ENCODE results near the gene ANKRD26. TPM values are rescaled to one million over a fixed set of nuclear protein-coding genes. Genes with fewer than 3 reads are reported as not detected.
"Not testable (repeated sequence)": the region's sequence is repeated elsewhere in the genome, so short reads cannot be mapped to it uniquely, and the experiment has no call there.

The ANKRD26 gene
- total and polyA plus RNA-seq, 10 donors = 1.7 to 19.7 (median 8.5) TPM

DNA sequence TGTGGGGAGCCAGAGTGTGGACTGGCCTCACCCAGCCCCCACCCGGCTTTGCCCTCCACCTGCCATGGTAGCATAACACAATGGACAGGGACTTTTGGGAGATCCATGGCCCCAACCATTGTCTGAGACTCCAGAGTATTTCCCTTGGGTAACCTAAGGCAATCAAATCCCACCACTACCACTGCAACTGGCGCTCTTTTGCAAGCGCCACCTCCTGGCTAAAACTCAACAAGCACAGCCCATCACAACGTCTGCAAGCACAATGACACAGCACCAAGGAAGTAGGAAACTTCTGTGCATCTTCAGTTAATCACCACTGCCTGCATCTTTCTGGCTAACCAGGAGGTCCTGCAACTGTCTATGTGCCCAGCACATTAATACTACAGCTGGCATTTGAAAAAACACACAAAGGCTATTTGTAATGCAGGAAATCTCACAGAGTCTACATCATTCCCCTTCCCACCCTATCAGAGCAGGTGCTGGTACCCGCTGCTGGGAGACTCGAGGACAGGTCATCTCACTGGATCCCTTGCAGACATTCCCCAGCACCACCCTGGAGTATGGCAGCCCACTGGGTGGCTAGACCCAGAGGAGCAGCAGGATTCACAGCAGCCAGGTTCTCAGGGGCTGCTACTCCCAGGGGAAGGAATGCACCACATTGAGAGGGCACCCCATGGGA, 27.7 kb downstream of the ANKRD26 start:
- no peaks in the 10 kb centered on the region for H3K4me1 ChIP-seq
- no peak for DNase-seq
- H3K4me3 ChIP-seq = no peak overlapping the region
- intact Hi-C loops (cut with DNase I; ENCODE audit: low total_unique reads) = no loop called here
- H3K9me3 ChIP-seq = peaks cover 0 to 12% (median 3%) of the 10 kb centered on the region in 8 donors
- no peaks in the 10 kb centered on the region for H3K27me3 ChIP-seq (replicated peaks in 1 of 7)
- H3K36me3 ChIP-seq = peaks cover 0 to 98% (median 52%) of the 10 kb centered on the region in 6 donors
- no peak overlapping the region for H3K27ac ChIP-seq
- WGBS, 5 donors = 90 to 95% (median 92%) methylated on average over 6 of the region's 6 CpGs
- TF ChIP-seq, protein P1, sequence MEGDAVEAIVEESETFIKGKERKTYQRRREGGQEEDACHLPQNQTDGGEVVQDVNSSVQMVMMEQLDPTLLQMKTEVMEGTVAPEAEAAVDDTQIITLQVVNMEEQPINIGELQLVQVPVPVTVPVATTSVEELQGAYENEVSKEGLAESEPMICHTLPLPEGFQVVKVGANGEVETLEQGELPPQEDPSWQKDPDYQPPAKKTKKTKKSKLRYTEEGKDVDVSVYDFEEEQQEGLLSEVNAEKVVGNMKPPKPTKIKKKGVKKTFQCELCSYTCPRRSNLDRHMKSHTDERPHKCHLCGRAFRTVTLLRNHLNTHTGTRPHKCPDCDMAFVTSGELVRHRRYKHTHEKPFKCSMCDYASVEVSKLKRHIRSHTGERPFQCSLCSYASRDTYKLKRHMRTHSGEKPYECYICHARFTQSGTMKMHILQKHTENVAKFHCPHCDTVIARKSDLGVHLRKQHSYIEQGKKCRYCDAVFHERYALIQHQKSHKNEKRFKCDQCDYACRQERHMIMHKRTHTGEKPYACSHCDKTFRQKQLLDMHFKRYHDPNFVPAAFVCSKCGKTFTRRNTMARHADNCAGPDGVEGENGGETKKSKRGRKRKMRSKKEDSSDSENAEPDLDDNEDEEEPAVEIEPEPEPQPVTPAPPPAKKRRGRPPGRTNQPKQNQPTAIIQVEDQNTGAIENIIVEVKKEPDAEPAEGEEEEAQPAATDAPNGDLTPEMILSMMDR (IDR thresholded peaks at IDR 0.05 in 8 of 11, conservative IDR thresholded peaks at IDR 0.05 in 3 of 11) = no peak
- no peak for TF ChIP-seq POLR2A (IDR thresholded peaks at IDR 0.05)
- no peak for TF ChIP-seq POLR2AphosphoS5 (IDR thresholded peaks at IDR 0.05)

DNA sequence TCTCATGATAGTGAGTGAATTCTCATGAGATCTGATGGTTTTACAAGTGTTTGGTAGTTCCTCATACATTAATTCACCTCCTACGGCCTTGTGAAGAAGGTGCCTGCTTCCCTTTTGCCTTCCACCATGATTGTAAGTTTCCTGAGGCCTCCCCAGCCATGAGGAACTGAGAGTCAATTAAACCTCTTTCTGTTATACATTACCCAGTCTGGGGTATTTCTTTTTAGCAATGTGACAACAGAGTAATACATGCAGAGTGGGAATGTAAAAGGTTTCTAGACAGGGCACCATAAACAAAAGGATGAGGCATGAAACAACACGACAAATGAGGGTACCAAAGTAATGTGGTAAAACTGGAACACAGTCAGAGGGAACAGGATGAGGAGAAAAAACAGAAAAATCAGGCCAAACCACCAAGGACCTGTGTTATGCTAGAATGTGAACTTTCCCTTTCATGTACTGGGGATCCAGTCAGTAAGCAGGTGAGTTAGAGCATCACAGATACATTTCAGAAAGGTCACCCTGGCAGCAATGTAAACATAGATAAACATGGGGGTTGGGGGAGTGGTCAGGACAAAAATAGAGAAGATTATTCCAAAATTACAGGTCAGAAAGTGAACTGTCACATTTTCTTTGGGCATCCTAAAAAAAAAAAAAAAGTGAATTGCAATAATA, 31.9 kb downstream of the ANKRD26 start:
- DNase-seq = no peak
- intact Hi-C loops (cut with DNase I; ENCODE audit: low total_unique reads) = no loop called here
- no peaks in the 10 kb centered on the region for H3K27me3 ChIP-seq (replicated peaks in 1 of 7)
- TF ChIP-seq, protein P1 (IDR thresholded peaks at IDR 0.05 in 8 of 11, conservative IDR thresholded peaks at IDR 0.05 in 3 of 11) = no peak
- TF ChIP-seq POLR2A (IDR thresholded peaks at IDR 0.05) = no peak
- TF ChIP-seq POLR2AphosphoS5 (IDR thresholded peaks at IDR 0.05) = no peak
- H3K27ac ChIP-seq = no peak overlapping the region
- 68 to 87% (median 80%) methylated on average over 2 of the region's 2 CpGs for WGBS, 5 donors
- no peaks in the 10 kb centered on the region for H3K9me3 ChIP-seq
- no peaks in the 10 kb centered on the region for H3K4me1 ChIP-seq
- no peak overlapping the region for H3K4me3 ChIP-seq
- peaks cover 0 to 85% (median 29%) of the 10 kb centered on the region in 6 donors for H3K36me3 ChIP-seq

DNA sequence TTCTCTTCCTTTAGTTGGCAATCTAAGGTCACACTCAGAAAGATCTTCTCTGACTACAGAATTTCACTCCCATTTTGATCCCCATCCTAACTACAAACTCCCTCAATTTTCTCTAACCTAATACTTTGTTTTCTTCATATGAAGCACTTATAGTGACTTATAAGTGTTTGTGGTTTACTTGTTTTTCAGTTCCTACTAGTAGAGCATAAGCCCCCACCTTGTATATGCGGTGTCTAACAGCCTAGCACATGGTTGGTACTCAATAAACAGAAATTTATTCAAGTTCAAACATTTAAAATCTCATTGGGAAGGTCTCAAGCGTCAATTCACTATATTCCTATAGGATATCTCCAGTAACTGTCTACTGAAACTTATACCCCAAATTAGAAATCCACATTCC, 35.2 kb downstream of the ANKRD26 start:
- WGBS, 5 donors = 93 to 96% (median 95%) methylated on average over 2 of the region's 2 CpGs
- peaks cover 0 to 86% (median 29%) of the 10 kb centered on the region in 6 donors for H3K36me3 ChIP-seq
- H3K27ac ChIP-seq = no peak overlapping the region
- H3K9me3 ChIP-seq = no peaks in the 10 kb centered on the region
- no peak for DNase-seq
- TF ChIP-seq POLR2AphosphoS5 (IDR thresholded peaks at IDR 0.05) (no peak), POLR2A (IDR thresholded peaks at IDR 0.05) (no peak)
- TF ChIP-seq, protein P1 (IDR thresholded peaks at IDR 0.05 in 8 of 11, conservative IDR thresholded peaks at IDR 0.05 in 3 of 11) = no peak
- no peak overlapping the region for H3K4me3 ChIP-seq
- H3K27me3 ChIP-seq (replicated peaks in 1 of 7) = no peaks in the 10 kb centered on the region
- H3K4me1 ChIP-seq = no peaks in the 10 kb centered on the region
- intact Hi-C loops (cut with DNase I; ENCODE audit: low total_unique reads) = no loop called here

DNA sequence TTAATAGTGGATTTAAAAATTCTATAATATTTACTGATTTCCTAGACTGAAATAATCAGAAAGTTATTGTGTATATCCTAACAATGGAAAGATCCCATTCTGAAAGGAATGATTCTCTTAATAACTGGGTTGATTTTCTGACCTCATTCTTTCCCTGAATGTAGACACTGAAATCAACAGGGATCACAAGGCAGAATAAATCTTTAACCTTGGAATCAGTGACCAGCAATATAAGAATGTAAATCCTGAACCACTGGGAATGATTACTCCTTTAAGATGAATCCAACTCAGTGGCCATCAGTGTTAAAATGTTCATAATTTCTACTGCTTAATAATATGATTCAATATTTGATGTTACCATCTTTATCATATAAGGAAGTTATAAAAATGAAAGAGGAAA, 47.6 kb downstream of the ANKRD26 start:
- Histone ChIP-seq H3K4me1 (no peaks in the 10 kb centered on the region), H3K36me3 (peaks cover 0 to 62% (median 6%) of the 10 kb centered on the region in 6 donors), H3K4me3 (no peak overlapping the region), H3K27me3 (replicated peaks in 1 of 7) (no peaks in the 10 kb centered on the region), H3K27ac (no peak overlapping the region), H3K9me3 (no peaks in the 10 kb centered on the region)
- TF ChIP-seq POLR2A (IDR thresholded peaks at IDR 0.05) (no peak), POLR2AphosphoS5 (IDR thresholded peaks at IDR 0.05) (no peak)
- TF ChIP-seq, protein P1 (IDR thresholded peaks at IDR 0.05 in 8 of 11, conservative IDR thresholded peaks at IDR 0.05 in 3 of 11) = no peak
- DNase-seq = no peak
- intact Hi-C loops (cut with DNase I; ENCODE audit: low total_unique reads) = no loop called here

GRCh38 chr10:27045247-27045646, 55.0 kb downstream of the ANKRD26 start:
- WGBS, 5 donors = 95 to 100% (median 97%) methylated on average over 4 of the region's 4 CpGs
- H3K4me1 ChIP-seq; H3K4me3 ChIP-seq; H3K9me3 ChIP-seq; intact Hi-C loops (cut with DNase I; ENCODE audit: low total_unique reads); DNase-seq; H3K27ac ChIP-seq; H3K27me3 ChIP-seq (replicated peaks in 1 of 7): not testable (repeated sequence)
- H3K36me3 ChIP-seq = peaks cover 0 to 70% (median 21%) of the 10 kb centered on the region in 6 donors

Data from spleen (tissue), 11 donors.